ENCODE measurements around the gene KCNAB1. TPM values are rescaled to one million over a fixed set of nuclear protein-coding genes. Genes with fewer than 3 reads are reported as not detected.

The KCNAB1 gene
- total RNA-seq, 1 experiment from 2014 or later, result not detected

- Histone ChIP-seq H3K27me3 (replicated peaks; ENCODE audit: insufficient read depth, low read depth, low read length, poor library complexity) (peaks cover 4% of the 10 kb centered on the region), H3K4me3 (ENCODE audit: low read depth, low read length, poor library complexity, severe bottlenecking) (no peak overlapping the region), H3K9me3 (ENCODE audit: low read depth, low read length, poor library complexity, severe bottlenecking) (no peaks in the 10 kb centered on the region), H3K4me1 (ENCODE audit: insufficient read depth, low read length, poor library complexity, severe bottlenecking) (no peaks in the 10 kb centered on the region), H3K27ac (ENCODE audit: low read depth, low read length, poor library complexity, severe bottlenecking) (no peak overlapping the region), H3K36me3 (ENCODE audit: insufficient read depth, low read length, poor library complexity, severe bottlenecking) (no peaks in the 10 kb centered on the region)
- no TSS peak for BruUV-seq (replicated peaks)
- POLR2A ChIA-PET (ENCODE audit: low non-redundant PET), result no interaction called here
- TF ChIP-seq CTCF (conservative IDR thresholded peaks at IDR 0.05; ENCODE audit: low read depth, low read length) (no peak), EZH2 (IDR thresholded peaks at IDR 0.05; ENCODE audit: borderline replicate concordance, low read depth, low read length, poor library complexity, severe bottlenecking) (no peak)
- no peak for DNase-seq (ENCODE audit: low spot score)
- intact Hi-C loops (cut with micrococcal nuclease; ENCODE audit: unreplicated experiment), result no loop called here
- CTCF ChIA-PET, result no interaction called here
Observed at GRCh38 chr3:156432563-156432962, 312.2 kb downstream of the KCNAB1 start.

GRCh38 chr3:156433138-156433537 lies 312.8 kb downstream of the KCNAB1 start:
- POLR2A ChIA-PET (ENCODE audit: low non-redundant PET), result no interaction called here
- Histone ChIP-seq H3K4me3 (ENCODE audit: low read depth, low read length, poor library complexity, severe bottlenecking) (no peak overlapping the region), H3K27ac (ENCODE audit: low read depth, low read length, poor library complexity, severe bottlenecking) (no peak overlapping the region), H3K9me3 (ENCODE audit: low read depth, low read length, poor library complexity, severe bottlenecking) (no peaks in the 10 kb centered on the region), H3K27me3 (replicated peaks; ENCODE audit: insufficient read depth, low read depth, low read length, poor library complexity) (peaks cover 4% of the 10 kb centered on the region), H3K36me3 (ENCODE audit: insufficient read depth, low read length, poor library complexity, severe bottlenecking) (no peaks in the 10 kb centered on the region), H3K4me1 (ENCODE audit: insufficient read depth, low read length, poor library complexity, severe bottlenecking) (no peaks in the 10 kb centered on the region)
- no peak for DNase-seq (ENCODE audit: low spot score)
- no peak for TF ChIP-seq EZH2 (IDR thresholded peaks at IDR 0.05; ENCODE audit: borderline replicate concordance, low read depth, low read length, poor library complexity, severe bottlenecking)
- TF ChIP-seq CTCF (conservative IDR thresholded peaks at IDR 0.05; ENCODE audit: low read depth, low read length), result no peak
- no TSS peak for BruUV-seq (replicated peaks)
- CTCF ChIA-PET, result no interaction called here
- intact Hi-C loops (cut with micrococcal nuclease; ENCODE audit: unreplicated experiment), result no loop called here

- ChIA-PET POLR2A (ENCODE audit: low non-redundant PET) (no interaction called here), CTCF (no interaction called here)
- peaks cover 4% of the 10 kb centered on the region for H3K27me3 ChIP-seq (replicated peaks; ENCODE audit: insufficient read depth, low read depth, low read length, poor library complexity)
- no peaks in the 10 kb centered on the region for H3K4me1 ChIP-seq (ENCODE audit: insufficient read depth, low read length, poor library complexity, severe bottlenecking)
- no TSS peak for BruUV-seq (replicated peaks)
- H3K4me3 ChIP-seq (ENCODE audit: low read depth, low read length, poor library complexity, severe bottlenecking), result no peak overlapping the region
- no peaks in the 10 kb centered on the region for H3K9me3 ChIP-seq (ENCODE audit: low read depth, low read length, poor library complexity, severe bottlenecking)
- TF ChIP-seq EZH2 (IDR thresholded peaks at IDR 0.05; ENCODE audit: borderline replicate concordance, low read depth, low read length, poor library complexity, severe bottlenecking) (no peak), CTCF (conservative IDR thresholded peaks at IDR 0.05; ENCODE audit: low read depth, low read length) (no peak)
- H3K27ac ChIP-seq (ENCODE audit: low read depth, low read length, poor library complexity, severe bottlenecking), result no peak overlapping the region
- H3K36me3 ChIP-seq (ENCODE audit: insufficient read depth, low read length, poor library complexity, severe bottlenecking), result no peaks in the 10 kb centered on the region
- intact Hi-C loops (cut with micrococcal nuclease; ENCODE audit: unreplicated experiment), result no loop called here
- no peak for DNase-seq (ENCODE audit: low spot score)
Observed at GRCh38 chr3:156433910-156434309, 313.5 kb downstream of the KCNAB1 start.
